HEK293T (cell line): ENCODE measurements around the gene TRPM8.

Source experiments
- BHLHE40 ChIP-seq: fragments of 450-650 bp; IDR thresholded peaks from 2 replicates; pipeline ENCODE4 v1.6.1; 2016; ENCODE audit warnings: mild to moderate bottlenecking, moderate library complexity, borderline replicate concordance
- ELF4 ChIP-seq: fragments of 450-650 bp; IDR thresholded peaks from 2 replicates; pipeline ENCODE4 v1.6.1; 2017; ENCODE audit warnings: antibody characterized with exemption
- HDGF ChIP-seq: fragments of 450-650 bp; IDR thresholded peaks from 2 replicates; pipeline ENCODE4 v1.6.1; 2017; ENCODE audit warnings: antibody characterized with exemption, borderline replicate concordance
- LEF1 ChIP-seq: fragments of 450-650 bp; IDR thresholded peaks from 2 replicates; pipeline ENCODE4 v1.6.1; 2017; ENCODE audit warnings: mild to moderate bottlenecking, borderline replicate concordance
- NFRKB ChIP-seq: fragments of 450-650 bp; IDR thresholded peaks from 2 replicates; pipeline ENCODE4 v1.6.1; 2016; ENCODE audit warnings: mild to moderate bottlenecking, moderate library complexity
- PKNOX1 ChIP-seq: fragments of 450-650 bp; IDR thresholded peaks from 2 replicates; pipeline ENCODE4 v1.6.1; 2016
- SUZ12 ChIP-seq: fragments of 450-650 bp; IDR thresholded peaks from 2 replicates; pipeline ENCODE4 v1.6.1; 2016; ENCODE audit warnings: mild to moderate bottlenecking

GRCh38 chr2:234002281-234002680 lies 85.1 kb downstream of the TRPM8 start:
- no peak for TF ChIP-seq SUZ12
- no peak for TF ChIP-seq NFRKB
- TF ChIP-seq HDGF = no peak
- no peak for TF ChIP-seq ELF4
- TF ChIP-seq LEF1 = no peak
- TF ChIP-seq BHLHE40 = no peak
- TF ChIP-seq PKNOX1 = no peak
